HG02642 (cell line): ENCODE results near the gene DHRS12.

Source experiments
- ATAC-seq: cut with Tn5 transposase; IDR thresholded peaks from one replicate; pipeline ENCODE4 v1.9.1; 2021; ENCODE audit warnings: mild to moderate bottlenecking; ENCODE audit not compliant: unreplicated experiment, poor library complexity

DHRS12 gene

GRCh38 chr13:51765142-51765515 lies 38.8 kb downstream of the DHRS12 start:
- ATAC-seq = no peak

GRCh38 chr13:51764184-51765141 lies 39.5 kb downstream of the DHRS12 start:
- peak; percentile 87 for ATAC-seq

- no peak for ATAC-seq
These were observed 40.5 kb downstream of the DHRS12 start for GRCh38 chr13:51763486-51763885.

- no peak for ATAC-seq
These were observed 42.2 kb downstream of the DHRS12 start for GRCh38 chr13:51761643-51762350.

GRCh38 chr13:51760592-51760991 lies 43.4 kb downstream of the DHRS12 start:
- ATAC-seq = no peak

GRCh38 chr13:51759240-51759639 lies 44.7 kb downstream of the DHRS12 start:
- no peak for ATAC-seq

- no peak for ATAC-seq
These were observed 45.3 kb downstream of the DHRS12 start for GRCh38 chr13:51758691-51759090.

GRCh38 chr13:51756651-51757050 lies 47.3 kb downstream of the DHRS12 start:
- no peak for ATAC-seq

- ATAC-seq = no peak
These were observed 56.2 kb downstream of the DHRS12 start for GRCh38 chr13:51747438-51748434.

- no peak for ATAC-seq
These were observed 57.2 kb downstream of the DHRS12 start for GRCh38 chr13:51746802-51747201.

- ATAC-seq = no peak
These were observed 58.7 kb downstream of the DHRS12 start for GRCh38 chr13:51745243-51745642.

GRCh38 chr13:51742611-51743010 lies 61.4 kb downstream of the DHRS12 start:
- no peak for ATAC-seq

GRCh38 chr13:51742031-51742430 lies 61.9 kb downstream of the DHRS12 start:
- ATAC-seq = no peak

GRCh38 chr13:51740698-51741097 lies 63.3 kb downstream of the DHRS12 start:
- ATAC-seq = no peak

GRCh38 chr13:51739027-51739764 lies 64.8 kb downstream of the DHRS12 start:
- no peak for ATAC-seq

- no peak for ATAC-seq
These were observed 65.6 kb downstream of the DHRS12 start for GRCh38 chr13:51738226-51738905.

GRCh38 chr13:51737609-51738008 lies 66.4 kb downstream of the DHRS12 start:
- ATAC-seq = no peak

GRCh38 chr13:51734786-51735185 lies 69.2 kb downstream of the DHRS12 start:
- ATAC-seq = no peak
